ENCODE measurements around the gene OPHN1. TPM values are rescaled to one million over a fixed set of nuclear protein-coding genes. Genes with fewer than 3 reads are reported as not detected.

The OPHN1 gene
- total RNA-seq, 1 donor from 2014 or later, result 7.8 TPM

DNA sequence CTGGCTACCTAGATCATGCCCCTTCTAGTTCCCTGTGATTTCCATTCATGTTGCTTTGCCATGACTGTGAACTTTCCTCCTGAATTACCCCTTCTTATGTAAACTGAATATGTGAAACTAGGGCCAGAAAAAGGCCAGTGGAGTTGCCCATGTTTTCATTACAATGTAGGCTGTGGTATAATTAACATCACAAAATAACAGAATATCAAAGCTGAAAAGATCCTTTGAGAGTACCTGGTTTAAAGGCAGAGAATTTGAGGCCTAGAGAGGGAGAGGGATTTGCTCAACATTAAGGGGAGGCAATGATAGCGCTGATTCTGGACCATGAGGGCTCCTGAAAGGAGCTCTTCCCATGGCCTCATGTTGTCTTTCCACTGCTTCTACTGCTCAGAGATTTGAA is 392.2 kb downstream of the OPHN1 start:
- DNase-seq, result no peak

DNA sequence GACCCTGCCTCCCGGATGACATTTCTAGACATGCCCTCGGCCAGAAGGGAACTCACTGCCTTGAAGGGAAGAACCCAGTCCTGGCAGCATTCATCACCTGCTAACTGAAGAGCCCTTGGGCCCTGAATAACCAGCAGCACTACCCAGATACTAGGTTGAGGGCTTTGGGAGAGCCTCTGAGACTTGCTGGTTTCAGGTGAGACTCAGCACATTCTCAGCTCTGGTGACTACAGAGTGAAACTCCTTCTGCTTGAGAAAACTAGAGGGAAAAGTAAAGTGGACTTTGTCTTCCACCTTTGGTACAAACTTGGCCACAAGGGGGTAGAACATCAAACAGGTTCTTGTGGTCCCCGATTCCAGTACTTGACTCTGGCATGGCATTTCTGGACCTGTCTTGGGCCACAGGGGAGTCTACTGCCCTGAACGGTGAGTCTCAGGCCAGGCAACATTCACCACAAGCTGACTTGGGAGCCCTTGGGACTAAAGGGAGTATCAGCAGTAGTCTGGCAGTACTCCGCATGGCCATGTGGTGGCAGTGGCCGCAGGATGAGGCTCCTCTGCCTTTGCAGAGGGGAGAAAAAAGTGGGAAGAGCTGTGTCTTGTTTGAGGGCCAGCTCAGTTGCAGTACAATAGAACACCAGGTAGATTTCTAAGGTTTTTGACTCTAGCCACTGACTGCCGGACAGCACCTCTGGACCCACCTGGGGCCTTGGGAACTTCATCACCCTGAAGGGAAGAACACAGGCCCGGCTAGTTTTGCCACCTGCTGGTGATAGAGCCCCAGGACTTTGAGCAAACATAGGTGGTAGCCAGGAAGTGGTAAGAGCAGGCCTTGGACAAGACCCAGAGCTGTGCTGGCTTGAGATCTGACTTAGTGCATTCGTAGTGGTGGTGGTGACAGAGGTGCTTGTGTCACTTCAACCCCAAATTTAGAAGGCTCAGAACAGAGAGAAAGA is 414.8 kb downstream of the OPHN1 start:
- H3K27ac Mint-ChIP-seq (ENCODE audit: unreplicated experiment), result no peak overlapping the region
- DNase-seq, result peak; percentile 51
- H3K9me3 Mint-ChIP-seq (ENCODE audit: unreplicated experiment), result no peaks in the 10 kb centered on the region

More for the DNA sequence above, 392.2 kb downstream of the OPHN1 start:
- H3K4me1 Mint-ChIP-seq (ENCODE audit: low read depth, unreplicated experiment), result no peaks in the 10 kb centered on the region
- H3K4me3 Mint-ChIP-seq (ENCODE audit: unreplicated experiment), result no peak overlapping the region
- no peak overlapping the region for H3K27ac Mint-ChIP-seq (ENCODE audit: unreplicated experiment)
- no peaks in the 10 kb centered on the region for H3K36me3 Mint-ChIP-seq (ENCODE audit: unreplicated experiment)
- H3K27me3 Mint-ChIP-seq (ENCODE audit: unreplicated experiment), result no peaks in the 10 kb centered on the region
- TF ChIP-seq, protein P1, sequence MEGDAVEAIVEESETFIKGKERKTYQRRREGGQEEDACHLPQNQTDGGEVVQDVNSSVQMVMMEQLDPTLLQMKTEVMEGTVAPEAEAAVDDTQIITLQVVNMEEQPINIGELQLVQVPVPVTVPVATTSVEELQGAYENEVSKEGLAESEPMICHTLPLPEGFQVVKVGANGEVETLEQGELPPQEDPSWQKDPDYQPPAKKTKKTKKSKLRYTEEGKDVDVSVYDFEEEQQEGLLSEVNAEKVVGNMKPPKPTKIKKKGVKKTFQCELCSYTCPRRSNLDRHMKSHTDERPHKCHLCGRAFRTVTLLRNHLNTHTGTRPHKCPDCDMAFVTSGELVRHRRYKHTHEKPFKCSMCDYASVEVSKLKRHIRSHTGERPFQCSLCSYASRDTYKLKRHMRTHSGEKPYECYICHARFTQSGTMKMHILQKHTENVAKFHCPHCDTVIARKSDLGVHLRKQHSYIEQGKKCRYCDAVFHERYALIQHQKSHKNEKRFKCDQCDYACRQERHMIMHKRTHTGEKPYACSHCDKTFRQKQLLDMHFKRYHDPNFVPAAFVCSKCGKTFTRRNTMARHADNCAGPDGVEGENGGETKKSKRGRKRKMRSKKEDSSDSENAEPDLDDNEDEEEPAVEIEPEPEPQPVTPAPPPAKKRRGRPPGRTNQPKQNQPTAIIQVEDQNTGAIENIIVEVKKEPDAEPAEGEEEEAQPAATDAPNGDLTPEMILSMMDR (IDR thresholded peaks at IDR 0.05; ENCODE audit: partially characterized antibody, unreplicated experiment), result no peak
- no peaks in the 10 kb centered on the region for H3K9me3 Mint-ChIP-seq (ENCODE audit: unreplicated experiment)

DNA sequence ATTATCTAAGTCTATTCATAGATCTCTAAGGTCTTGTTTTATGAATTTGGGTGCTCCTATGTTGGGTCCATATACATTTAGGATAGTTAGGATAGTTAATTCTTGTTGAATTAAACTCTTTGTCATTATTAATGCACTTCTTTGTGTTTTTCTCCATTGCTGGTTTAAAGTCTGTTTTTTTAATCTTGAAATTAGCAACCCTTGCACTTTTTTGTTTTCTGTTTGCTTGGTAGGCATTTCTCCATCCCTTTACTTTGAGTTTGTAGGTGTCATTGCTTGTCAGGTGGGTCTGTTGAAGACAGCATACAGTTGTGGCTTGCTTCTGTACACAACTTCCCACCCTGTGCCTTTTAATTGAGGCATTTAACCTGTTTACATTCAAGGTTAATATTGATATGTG is 434.8 kb downstream of the OPHN1 start:
- DNase-seq, result no peak
- Mint-ChIP-seq H3K36me3 (ENCODE audit: unreplicated experiment) (no peaks in the 10 kb centered on the region), H3K4me1 (ENCODE audit: low read depth, unreplicated experiment) (no peaks in the 10 kb centered on the region), H3K4me3 (ENCODE audit: unreplicated experiment) (no peak overlapping the region), H3K27ac (ENCODE audit: unreplicated experiment) (no peak overlapping the region), H3K27me3 (ENCODE audit: unreplicated experiment) (no peaks in the 10 kb centered on the region), H3K9me3 (ENCODE audit: unreplicated experiment) (no peaks in the 10 kb centered on the region)
- TF ChIP-seq, protein P1 (IDR thresholded peaks at IDR 0.05; ENCODE audit: partially characterized antibody, unreplicated experiment), result no peak

More for the DNA sequence above, 414.8 kb downstream of the OPHN1 start:
- Mint-ChIP-seq H3K27me3 (ENCODE audit: unreplicated experiment) (peaks cover 2% of the 10 kb centered on the region), H3K4me1 (ENCODE audit: low read depth, unreplicated experiment) (no peaks in the 10 kb centered on the region), H3K4me3 (ENCODE audit: unreplicated experiment) (no peak overlapping the region), H3K36me3 (ENCODE audit: unreplicated experiment) (no peaks in the 10 kb centered on the region)
- TF ChIP-seq, protein P1 (IDR thresholded peaks at IDR 0.05; ENCODE audit: partially characterized antibody, unreplicated experiment), result peak; percentile 44

Other genes starting within 250 kb of the OPHN1 start
- gene YIPF6, start 65.6 kb upstream of the OPHN1 start, total RNA-seq (ENCODE audit: unreplicated experiment), result 47.2 TPM
- 1.1 TPM for gene STARD8, start 214.2 kb upstream of the OPHN1 start, total RNA-seq (ENCODE audit: unreplicated experiment)